Coronary artery (tissue), 2 donors: ENCODE measurements around the gene RNF212B.
"Not testable (repeated sequence)": the region's sequence is repeated elsewhere in the genome, so short reads cannot be mapped to it uniquely, and the experiment has no call there.

Experiments
- DNase-seq: peaks from one replicate; pipeline ENCODE4 v3.0.0-alpha.2; 2017; ENCODE audit warnings: low spot score
- H3K27ac ChIP-seq, 2 donors: fragments of 200-600 bp; sonication (generic); one replicate each; pipeline ENCODE4 v1.5.1; 2016 to 2019
- H3K4me3 ChIP-seq: fragments of 200-600 bp; sonication (generic); 2 replicates; pipeline ENCODE4 v1.5.1; 2016; ENCODE audit warnings: mild to moderate bottlenecking, moderate library complexity
- TF ChIP-seq, protein P1 (sequence below): fragments of 200-600 bp; sonication (generic); IDR thresholded peaks from one replicate; pipeline ENCODE4 v1.5.1; 2019; ENCODE audit warnings: antibody characterized with exemption

Gene RNF212B, protein sequence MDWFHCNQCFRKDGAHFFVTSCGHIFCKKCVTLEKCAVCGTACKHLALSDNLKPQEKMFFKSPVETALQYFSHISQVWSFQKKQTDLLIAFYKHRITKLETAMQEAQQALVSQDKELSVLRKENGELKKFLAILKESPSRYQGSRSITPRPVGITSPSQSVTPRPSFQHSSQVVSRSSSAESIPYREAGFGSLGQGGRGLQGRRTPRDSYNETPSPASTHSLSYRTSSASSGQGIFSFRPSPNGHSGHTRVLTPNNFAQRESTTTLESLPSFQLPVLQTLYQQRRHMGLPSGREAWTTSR

DNA sequence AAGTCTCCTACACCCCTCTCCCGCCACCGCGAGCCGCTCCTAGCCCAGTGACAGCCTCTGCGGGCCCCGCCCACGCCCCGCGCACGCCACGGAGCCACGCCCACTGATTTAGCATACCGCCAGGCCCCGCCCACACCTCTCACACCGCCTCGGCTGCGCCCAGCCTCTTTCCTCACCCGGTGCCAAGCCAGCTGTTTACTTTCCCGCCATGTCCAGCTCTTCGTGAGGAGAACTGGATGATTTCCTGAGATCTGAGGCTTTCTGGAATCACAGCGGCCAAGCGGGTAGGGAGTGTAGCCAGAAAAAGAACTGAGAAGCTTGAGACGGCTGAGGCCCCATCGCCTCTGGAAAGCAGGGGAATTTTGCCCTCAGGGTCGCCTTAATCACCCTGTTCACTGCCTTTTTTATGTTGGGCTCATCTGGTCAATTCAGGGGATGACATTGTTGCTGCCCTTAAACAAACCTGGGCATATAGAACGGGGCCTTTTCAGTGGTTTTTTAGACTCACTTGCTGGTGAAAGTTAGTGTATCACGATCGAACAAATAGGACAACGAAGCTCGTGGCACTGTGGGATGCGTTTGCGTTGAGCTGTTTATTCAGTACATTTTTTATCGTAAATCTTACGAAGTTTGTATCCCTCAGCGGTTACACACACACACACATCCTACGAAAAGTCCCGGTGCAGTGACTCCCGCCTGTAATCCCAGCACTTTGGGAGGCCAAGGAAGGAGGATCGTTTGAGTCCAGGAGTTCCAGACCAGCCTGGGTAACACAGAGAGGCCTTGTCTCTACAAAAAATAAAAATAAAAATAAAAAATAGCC is at the start of gene RNF212B:
RNF212B (plus strand) TSS at position 165 of the 823 bp plus-strand sequence. CDS start 2,410 bp downstream, outside the sequence.
- DNase-seq = peak; percentile 83
- peak within 1 kb of the TSS in 1 of 2 donors; percentile 22 for H3K27ac ChIP-seq
- TF ChIP-seq, protein P1, sequence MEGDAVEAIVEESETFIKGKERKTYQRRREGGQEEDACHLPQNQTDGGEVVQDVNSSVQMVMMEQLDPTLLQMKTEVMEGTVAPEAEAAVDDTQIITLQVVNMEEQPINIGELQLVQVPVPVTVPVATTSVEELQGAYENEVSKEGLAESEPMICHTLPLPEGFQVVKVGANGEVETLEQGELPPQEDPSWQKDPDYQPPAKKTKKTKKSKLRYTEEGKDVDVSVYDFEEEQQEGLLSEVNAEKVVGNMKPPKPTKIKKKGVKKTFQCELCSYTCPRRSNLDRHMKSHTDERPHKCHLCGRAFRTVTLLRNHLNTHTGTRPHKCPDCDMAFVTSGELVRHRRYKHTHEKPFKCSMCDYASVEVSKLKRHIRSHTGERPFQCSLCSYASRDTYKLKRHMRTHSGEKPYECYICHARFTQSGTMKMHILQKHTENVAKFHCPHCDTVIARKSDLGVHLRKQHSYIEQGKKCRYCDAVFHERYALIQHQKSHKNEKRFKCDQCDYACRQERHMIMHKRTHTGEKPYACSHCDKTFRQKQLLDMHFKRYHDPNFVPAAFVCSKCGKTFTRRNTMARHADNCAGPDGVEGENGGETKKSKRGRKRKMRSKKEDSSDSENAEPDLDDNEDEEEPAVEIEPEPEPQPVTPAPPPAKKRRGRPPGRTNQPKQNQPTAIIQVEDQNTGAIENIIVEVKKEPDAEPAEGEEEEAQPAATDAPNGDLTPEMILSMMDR = no peak
- H3K4me3 ChIP-seq = peak within 1 kb of the TSS; percentile 64

DNA sequence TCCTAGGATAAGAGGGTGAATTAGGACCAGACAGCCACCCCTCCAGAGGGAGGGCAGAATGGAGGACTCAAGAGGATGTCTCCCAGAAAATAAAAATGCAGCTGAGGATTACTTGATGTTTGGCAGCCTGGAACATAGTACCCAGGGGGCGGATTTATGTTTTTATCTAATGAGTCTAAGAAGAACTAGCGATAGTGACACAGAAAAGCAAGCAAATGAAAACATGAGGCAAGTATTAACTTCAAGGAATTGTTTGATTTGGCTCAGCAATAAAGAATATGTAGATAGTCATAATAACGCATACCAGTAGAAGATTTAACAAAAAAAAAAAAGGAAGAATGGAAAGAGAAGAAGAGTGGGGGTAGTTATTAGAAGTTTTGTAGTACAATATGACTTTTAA is 44.3 kb upstream of the RNF212B start:
- no peak for DNase-seq
- H3K4me3 ChIP-seq = no peak overlapping the region
- TF ChIP-seq, protein P1 = no peak
- no peak overlapping the region for H3K27ac ChIP-seq

DNA sequence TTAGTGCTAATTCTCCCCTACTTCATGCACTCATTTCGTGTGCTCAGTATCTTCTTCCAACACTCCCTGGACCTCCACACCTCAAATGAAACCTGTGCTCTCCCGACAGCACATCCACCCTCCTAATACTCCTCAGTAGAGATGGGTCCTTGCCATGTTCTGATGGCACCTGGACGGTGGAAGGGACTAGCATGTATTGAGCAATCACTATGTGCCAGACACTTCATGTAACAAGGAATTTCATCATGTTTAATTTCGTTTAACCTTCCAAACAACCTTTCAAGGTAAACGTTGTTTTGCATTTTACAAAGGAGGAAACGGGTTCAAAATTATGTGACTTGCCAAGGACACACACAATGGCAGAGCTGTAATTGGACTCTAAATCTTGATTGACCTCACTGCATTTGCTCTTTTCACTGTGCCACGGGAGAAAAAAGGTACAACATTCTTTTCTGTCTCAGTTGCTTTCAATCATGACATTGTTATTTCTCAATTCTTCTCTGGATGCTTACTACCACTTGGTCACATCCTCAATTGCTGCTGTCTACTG is 42.1 kb upstream of the RNF212B start:
- TF ChIP-seq, protein P1 = no peak
- DNase-seq = no peak
- H3K27ac ChIP-seq = no peak overlapping the region
- H3K4me3 ChIP-seq = no peak overlapping the region

DNA sequence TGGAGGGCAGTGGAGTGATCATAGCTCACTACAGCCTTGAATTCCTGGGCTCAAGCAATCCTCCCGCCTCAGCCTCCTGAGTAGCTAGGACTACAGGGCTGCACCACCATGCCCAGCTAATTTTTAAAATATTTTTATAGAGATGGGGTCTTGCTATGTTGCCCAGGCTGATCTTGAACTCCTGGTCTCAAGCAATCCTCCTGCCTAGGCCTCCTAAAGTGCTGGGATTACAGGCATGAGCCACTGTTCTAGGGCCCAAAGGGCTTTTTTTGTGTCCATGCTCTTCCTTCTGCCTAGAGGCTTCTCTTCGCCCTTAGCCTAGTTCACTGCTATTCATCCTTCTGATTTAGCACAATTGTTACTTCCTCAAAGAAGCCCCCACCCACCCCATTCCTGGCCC is 41.2 kb upstream of the RNF212B start:
- not testable (repeated sequence) for H3K4me3 ChIP-seq, H3K27ac ChIP-seq

DNA sequence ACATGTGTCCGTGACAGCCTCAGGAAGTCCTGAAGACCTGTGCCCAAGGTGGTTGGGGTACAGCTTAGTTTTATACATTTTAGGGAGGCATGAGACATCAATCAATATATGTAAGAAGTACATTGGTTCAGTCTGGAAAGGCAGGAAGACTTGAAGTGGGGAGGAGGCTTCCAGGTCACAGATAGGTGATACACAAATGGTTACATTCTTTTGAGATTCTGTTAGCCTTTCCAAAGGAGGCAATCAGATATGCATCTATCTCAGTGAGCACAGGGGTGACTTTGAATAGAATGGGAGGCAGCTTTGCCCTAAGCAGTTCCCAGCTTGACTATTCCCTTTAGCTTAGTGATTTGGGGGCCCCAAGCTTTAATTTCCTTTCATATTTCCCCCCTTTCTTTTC is 38.6 kb upstream of the RNF212B start:
- H3K27ac ChIP-seq, H3K4me3 ChIP-seq, DNase-seq: not testable (repeated sequence)

More for the DNA sequence above, 41.2 kb upstream of the RNF212B start:
- not testable (repeated sequence) for DNase-seq

DNA sequence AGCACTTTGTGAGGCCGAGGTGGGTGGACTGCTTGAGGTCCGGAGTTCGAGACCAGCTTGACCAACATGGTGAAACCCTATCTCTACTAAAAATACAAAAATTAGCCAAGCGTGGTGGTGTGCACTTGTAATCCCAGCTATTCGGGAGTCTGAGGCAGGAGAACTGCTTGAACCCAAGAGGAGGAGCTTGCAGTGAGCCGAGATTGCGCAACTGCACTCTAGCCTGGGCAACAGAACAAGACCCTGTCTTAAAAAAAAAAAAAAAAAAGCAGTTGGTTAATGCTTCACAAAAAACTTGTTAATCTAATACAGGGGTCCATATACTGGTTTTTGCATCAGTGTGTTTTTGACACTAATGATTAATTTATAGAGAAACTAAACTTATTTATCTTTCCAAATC is 35.7 kb upstream of the RNF212B start:
- no peak overlapping the region for H3K27ac ChIP-seq
- H3K4me3 ChIP-seq = no peak overlapping the region
- no peak for DNase-seq
- TF ChIP-seq, protein P1 = no peak

DNA sequence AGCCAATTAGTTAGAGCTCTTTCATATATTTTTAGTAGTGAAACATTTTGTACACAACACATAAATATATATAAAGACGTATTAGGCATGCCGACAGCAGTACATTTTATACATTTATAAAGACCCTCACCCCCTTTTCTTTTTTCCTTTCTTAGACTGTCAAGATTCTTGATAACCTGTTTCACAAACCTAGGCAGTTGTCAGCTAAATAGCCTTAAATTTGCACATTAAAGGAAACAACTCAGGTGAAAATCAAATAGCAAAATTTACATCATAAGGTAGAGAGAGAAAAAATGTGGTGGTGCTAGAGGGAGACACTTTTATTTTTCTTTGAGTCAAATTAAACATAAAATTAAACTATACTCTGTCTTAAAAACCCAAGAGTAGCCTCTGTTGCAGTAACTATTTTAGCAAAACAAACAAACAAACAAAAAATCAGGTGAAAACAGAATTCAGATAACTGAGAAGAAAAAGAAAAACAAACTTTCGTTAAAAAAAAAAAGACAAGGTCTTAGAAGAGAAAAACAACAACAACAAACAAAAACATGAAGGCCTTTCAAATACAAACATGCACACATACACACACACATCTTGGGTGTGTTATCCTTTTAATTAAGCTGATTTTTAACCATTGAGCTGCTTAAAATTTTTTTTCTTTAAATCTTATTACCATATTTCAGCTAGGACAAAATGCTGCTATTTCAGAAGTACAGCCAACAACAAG is 31.2 kb upstream of the RNF212B start:
- DNase-seq = no peak
- Histone ChIP-seq H3K27ac (no peak overlapping the region), H3K4me3 (no peak overlapping the region)
- TF ChIP-seq, protein P1 = no peak
